Transverse colon (tissue), 4 donors: ENCODE results near the gene KRTAP4-1.

Experiments
- CTCF ChIP-seq, 5 experiments: fragments of 200-600 bp in 3 of 5; fragments of 450-650 bp in 2 of 5; sonication (generic) in 3 of 5; IDR thresholded peaks; 1 replicate in 2 of 5; 2 replicates in 3 of 5; pipeline ENCODE4 v1.5.1; 2016 to 2017; ENCODE audit warnings: antibody characterized with exemption in 5 of 5, inconsistent platforms in 3 of 5, mild to moderate bottlenecking in 2 of 5, moderate library complexity in 1 of 5
- EP300 ChIP-seq: sonication (generic); formaldehyde crosslinking; IDR thresholded peaks from one replicate; pipeline ENCODE4 v1.6.1; 2017; ENCODE audit warnings: antibody characterized with exemption, low read depth
- POLR2A ChIP-seq: fragments of 450-650 bp; IDR thresholded peaks from one replicate; pipeline ENCODE4 v1.6.1; 2016; ENCODE audit warnings: antibody characterized with exemption, mild to moderate bottlenecking, moderate library complexity
- POLR2AphosphoS5 ChIP-seq, 3 donors: sonication (generic); formaldehyde crosslinking; IDR thresholded peaks; one replicate each; pipeline ENCODE4 v1.6.1; 2016; ENCODE audit warnings: antibody characterized with exemption in 3 of 3

GRCh38 chr17:41163828-41164227 is 20.9 kb downstream of the KRTAP4-1 start:
- TF ChIP-seq CTCF (IDR thresholded peaks at IDR 0.05) (no peak), POLR2A (no peak), POLR2AphosphoS5 (IDR thresholded peaks at IDR 0.05) (no peak), EP300 (no peak)
